Left kidney (tissue), 2 donors: ENCODE measurements around the gene EDN3. TPM values are rescaled to one million over a fixed set of nuclear protein-coding genes. Genes with fewer than 3 reads are reported as not detected.
"Not testable (repeated sequence)": the region's sequence is repeated elsewhere in the genome, so short reads cannot be mapped to it uniquely, and the experiment has no call there.

Experiments used
- DNase-seq: peaks from one replicate; pipeline ENCODE4 v3.0.0-alpha.2; 2013
- polyA plus RNA-seq: library from polyadenylated mRNA; unstranded; fragments of 120-200 nt; gene quantifications from one replicate; pipeline ENCODE4 v1.2.1, GENCODE V29; 2013; ENCODE audit not compliant: insufficient read length

Gene EDN3
- polyA plus RNA-seq, 1 donor, result 3.7 TPM

- no peak for DNase-seq
Measured at GRCh38 chr20:59335377-59335776, 35.0 kb downstream of the EDN3 start.

- no peak for DNase-seq
Measured at GRCh38 chr20:59336540-59336939, 36.1 kb downstream of the EDN3 start.

GRCh38 chr20:59338444-59338843 lies 38.0 kb downstream of the EDN3 start:
- DNase-seq, result not testable (repeated sequence)

GRCh38 chr20:59340201-59340885 lies 39.9 kb downstream of the EDN3 start:
- no peak for DNase-seq

- not testable (repeated sequence) for DNase-seq
Measured at GRCh38 chr20:59341285-59342022, 41.0 kb downstream of the EDN3 start.

GRCh38 chr20:59342023-59342957 lies 41.9 kb downstream of the EDN3 start:
- peak; percentile 76 for DNase-seq

GRCh38 chr20:59346061-59346460 lies 45.6 kb downstream of the EDN3 start:
- no peak for DNase-seq

GRCh38 chr20:59349277-59349676 lies 48.9 kb downstream of the EDN3 start:
- no peak for DNase-seq

GRCh38 chr20:59350330-59351156 lies 50.1 kb downstream of the EDN3 start:
- DNase-seq, result no peak

- no peak for DNase-seq
Measured at GRCh38 chr20:59351157-59352040, 51.0 kb downstream of the EDN3 start.

GRCh38 chr20:59352541-59352940 lies 52.1 kb downstream of the EDN3 start:
- DNase-seq, result no peak

GRCh38 chr20:59352990-59353389 lies 52.6 kb downstream of the EDN3 start:
- no peak for DNase-seq

- no peak for DNase-seq
Measured at GRCh38 chr20:59354460-59354859, 54.0 kb downstream of the EDN3 start.

GRCh38 chr20:59355242-59355641 lies 54.8 kb downstream of the EDN3 start:
- DNase-seq, result no peak

GRCh38 chr20:59356662-59357165 lies 56.3 kb downstream of the EDN3 start:
- DNase-seq, result no peak

- not testable (repeated sequence) for DNase-seq
Measured at GRCh38 chr20:59358793-59359192, 58.4 kb downstream of the EDN3 start.

GRCh38 chr20:59359906-59360725 lies 59.7 kb downstream of the EDN3 start:
- DNase-seq, result no peak

GRCh38 chr20:59360934-59361333 lies 60.5 kb downstream of the EDN3 start:
- no peak for DNase-seq

GRCh38 chr20:59361411-59361810 lies 61.0 kb downstream of the EDN3 start:
- DNase-seq, result no peak
